Activated naive CD8-positive, alpha-beta T cell (primary cell): Measurements from ENCODE around the gene BICD2.

Source experiments
- H3K27ac Mint-ChIP-seq: one replicate; pipeline ENCODE4 v1.8.0; 2021; ENCODE audit warnings: mixed read lengths
- H3K27me3 Mint-ChIP-seq: one replicate; pipeline ENCODE4 v1.8.0; 2021; ENCODE audit warnings: mixed read lengths
- H3K36me3 Mint-ChIP-seq: one replicate; pipeline ENCODE4 v1.8.0; 2021; ENCODE audit warnings: mixed read lengths
- H3K4me1 Mint-ChIP-seq: one replicate; pipeline ENCODE4 v1.8.0; 2021; ENCODE audit warnings: low read depth, mixed read lengths
- H3K4me3 Mint-ChIP-seq: one replicate; pipeline ENCODE4 v1.8.0; 2021; ENCODE audit warnings: mild to moderate bottlenecking, mixed read lengths
- H3K9me3 Mint-ChIP-seq: one replicate; pipeline ENCODE4 v1.8.0; 2021; ENCODE audit warnings: low read depth, mixed read lengths

BICD2 gene

GRCh38 chr9:92762781-92763708 is 1.6 kb downstream of the BICD2 start:
- Mint-ChIP-seq H3K27ac (peak overlapping the region; percentile 70), H3K9me3 (no peaks in the 10 kb centered on the region), H3K4me3 (peak overlapping the region; percentile 93), H3K4me1 (peaks cover 45% of the 10 kb centered on the region), H3K36me3 (no peaks in the 10 kb centered on the region), H3K27me3 (no peaks in the 10 kb centered on the region)

- Mint-ChIP-seq H3K9me3 (no peaks in the 10 kb centered on the region), H3K27ac (peak overlapping the region; percentile 70), H3K27me3 (no peaks in the 10 kb centered on the region), H3K36me3 (no peaks in the 10 kb centered on the region), H3K4me1 (peaks cover 49% of the 10 kb centered on the region), H3K4me3 (peak overlapping the region; percentile 93)
These were observed 2.4 kb downstream of the BICD2 start for GRCh38 chr9:92762196-92762595.

DNA sequence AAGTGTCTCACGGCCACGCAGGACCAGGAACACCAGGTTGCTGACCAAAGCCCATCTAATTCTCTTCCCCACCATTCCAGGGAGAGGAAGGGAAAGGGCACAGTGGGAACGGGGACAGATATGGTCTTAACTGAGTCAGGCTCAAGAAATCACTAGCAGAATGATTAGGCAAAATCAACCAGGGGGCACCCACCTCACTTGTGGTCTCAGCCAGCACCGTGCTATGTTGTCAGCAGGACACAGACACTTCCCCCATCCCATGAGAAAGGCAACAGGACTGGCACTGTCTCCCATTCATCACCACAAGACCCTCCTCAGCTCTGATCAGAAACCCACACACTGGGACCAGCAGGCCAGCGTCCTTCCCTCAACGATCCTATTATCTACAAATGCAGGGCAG is 2.9 kb downstream of the BICD2 start:
- H3K27ac Mint-ChIP-seq: peak overlapping the region; percentile 70

GRCh38 chr9:92760494-92760893 is 4.1 kb downstream of the BICD2 start:
- Mint-ChIP-seq H3K9me3 (peaks cover 1% of the 10 kb centered on the region), H3K27me3 (no peaks in the 10 kb centered on the region), H3K36me3 (peaks cover 2% of the 10 kb centered on the region), H3K27ac (no peak overlapping the region), H3K4me1 (peaks cover 42% of the 10 kb centered on the region), H3K4me3 (no peak overlapping the region)

More for the DNA sequence above, 2.9 kb downstream of the BICD2 start:
- Mint-ChIP-seq H3K4me1 (peaks cover 49% of the 10 kb centered on the region), H3K27me3 (no peaks in the 10 kb centered on the region), H3K9me3 (no peaks in the 10 kb centered on the region), H3K36me3 (no peaks in the 10 kb centered on the region), H3K4me3 (peak overlapping the region; percentile 93)

- peaks cover 46% of the 10 kb centered on the region for H3K4me1 Mint-ChIP-seq
- H3K4me3 Mint-ChIP-seq: no peak overlapping the region
- peaks cover 4% of the 10 kb centered on the region for H3K36me3 Mint-ChIP-seq
- no peak overlapping the region for H3K27ac Mint-ChIP-seq
- no peaks in the 10 kb centered on the region for H3K27me3 Mint-ChIP-seq
- peaks cover 3% of the 10 kb centered on the region for H3K9me3 Mint-ChIP-seq
These were observed 4.6 kb downstream of the BICD2 start for GRCh38 chr9:92760070-92760469.

- no peak overlapping the region for H3K27ac Mint-ChIP-seq
- H3K27me3 Mint-ChIP-seq: no peaks in the 10 kb centered on the region
- H3K4me3 Mint-ChIP-seq: no peak overlapping the region
- peaks cover 3% of the 10 kb centered on the region for H3K9me3 Mint-ChIP-seq
- peaks cover 4% of the 10 kb centered on the region for H3K36me3 Mint-ChIP-seq
- H3K4me1 Mint-ChIP-seq: peaks cover 48% of the 10 kb centered on the region
These were observed 5.2 kb downstream of the BICD2 start for GRCh38 chr9:92759446-92759845.

GRCh38 chr9:92756792-92757191 is 7.8 kb downstream of the BICD2 start:
- H3K27ac Mint-ChIP-seq: no peak overlapping the region

GRCh38 chr9:92754091-92754745 is 10.4 kb downstream of the BICD2 start:
- Mint-ChIP-seq H3K27me3 (no peaks in the 10 kb centered on the region), H3K4me1 (peaks cover 48% of the 10 kb centered on the region), H3K9me3 (peaks cover 3% of the 10 kb centered on the region), H3K27ac (no peak overlapping the region), H3K4me3 (no peak overlapping the region), H3K36me3 (peaks cover 13% of the 10 kb centered on the region)

More at GRCh38 chr9:92756792-92757191, 7.8 kb downstream of the BICD2 start:
- H3K9me3 Mint-ChIP-seq: peaks cover 3% of the 10 kb centered on the region
- no peak overlapping the region for H3K4me3 Mint-ChIP-seq
- peaks cover 9% of the 10 kb centered on the region for H3K36me3 Mint-ChIP-seq
- peaks cover 47% of the 10 kb centered on the region for H3K4me1 Mint-ChIP-seq
- no peaks in the 10 kb centered on the region for H3K27me3 Mint-ChIP-seq

DNA sequence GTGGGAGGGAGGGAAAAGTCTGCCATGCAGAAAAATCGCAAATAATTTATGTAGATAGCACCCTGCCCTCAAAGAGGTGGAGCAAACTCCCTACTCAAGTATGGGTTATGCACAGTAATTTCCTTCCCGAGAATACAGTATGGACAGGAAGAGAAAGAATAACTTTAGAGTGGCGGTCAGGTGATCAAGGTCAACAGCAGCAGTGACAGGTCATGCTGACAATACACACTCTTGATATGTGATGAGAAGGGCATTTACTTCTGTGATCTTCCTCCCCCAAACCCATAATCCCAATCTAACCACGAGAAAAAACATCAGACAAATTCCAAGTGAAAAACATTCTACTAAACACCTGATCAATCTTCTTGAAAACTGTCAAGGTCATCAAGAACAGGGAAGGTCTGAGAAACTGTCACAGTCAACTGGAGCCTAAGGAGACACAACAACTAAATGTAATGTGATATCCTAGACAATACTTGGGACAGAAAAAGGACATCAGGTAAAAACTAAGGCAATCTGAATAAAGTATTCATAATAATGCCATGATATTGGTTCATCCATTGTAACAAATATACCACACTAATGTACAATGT is 11.7 kb downstream of the BICD2 start:
- Mint-ChIP-seq H3K9me3 (peaks cover 3% of the 10 kb centered on the region), H3K27ac (no peak overlapping the region), H3K27me3 (no peaks in the 10 kb centered on the region), H3K4me3 (peak overlapping the region; percentile 1), H3K4me1 (peaks cover 49% of the 10 kb centered on the region), H3K36me3 (peaks cover 13% of the 10 kb centered on the region)

DNA sequence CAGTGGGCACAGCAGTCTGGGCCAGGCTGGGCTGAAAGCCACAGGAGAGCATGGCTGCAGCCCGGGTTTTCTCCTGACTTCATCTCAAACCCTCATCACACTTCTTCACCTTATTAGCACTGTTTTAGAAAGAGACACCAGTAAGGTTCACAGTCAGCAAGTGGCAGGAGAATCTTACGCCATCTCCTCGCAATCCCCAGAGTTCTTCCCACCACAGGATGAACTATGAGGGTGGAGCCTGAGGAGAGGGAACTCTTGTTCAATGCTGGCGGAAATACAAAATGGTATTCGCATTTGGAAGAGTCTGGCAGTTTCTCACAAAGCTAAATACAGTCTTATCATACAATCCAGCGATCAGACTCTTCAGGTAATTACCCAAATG is 14.7 kb downstream of the BICD2 start:
- H3K27ac Mint-ChIP-seq: no peak overlapping the region
- H3K4me3 Mint-ChIP-seq: no peak overlapping the region
- peaks cover 9% of the 10 kb centered on the region for H3K36me3 Mint-ChIP-seq
- no peaks in the 10 kb centered on the region for H3K27me3 Mint-ChIP-seq
- peaks cover 65% of the 10 kb centered on the region for H3K4me1 Mint-ChIP-seq
- no peaks in the 10 kb centered on the region for H3K9me3 Mint-ChIP-seq

- Mint-ChIP-seq H3K27ac (no peak overlapping the region), H3K36me3 (peaks cover 9% of the 10 kb centered on the region), H3K4me1 (peaks cover 64% of the 10 kb centered on the region), H3K27me3 (no peaks in the 10 kb centered on the region), H3K9me3 (no peaks in the 10 kb centered on the region), H3K4me3 (no peak overlapping the region)
These were observed 15.3 kb downstream of the BICD2 start for GRCh38 chr9:92749071-92749933.

DNA sequence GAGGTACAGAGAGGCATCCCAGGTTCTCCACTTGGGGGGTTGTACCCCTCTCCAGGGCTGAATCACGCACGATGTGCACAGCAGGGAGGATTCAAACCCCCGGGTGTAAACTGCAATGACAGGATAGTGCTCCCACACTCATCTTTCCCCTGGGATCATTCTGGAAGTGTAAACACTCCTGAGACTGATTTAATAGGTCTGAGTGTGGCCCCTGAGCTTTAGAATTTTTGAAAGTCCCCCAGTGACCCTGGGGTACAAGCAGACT is 16.5 kb downstream of the BICD2 start:
- Mint-ChIP-seq H3K4me3 (no peak overlapping the region), H3K27me3 (no peaks in the 10 kb centered on the region), H3K4me1 (peaks cover 70% of the 10 kb centered on the region), H3K9me3 (no peaks in the 10 kb centered on the region), H3K27ac (no peak overlapping the region), H3K36me3 (peaks cover 9% of the 10 kb centered on the region)

DNA sequence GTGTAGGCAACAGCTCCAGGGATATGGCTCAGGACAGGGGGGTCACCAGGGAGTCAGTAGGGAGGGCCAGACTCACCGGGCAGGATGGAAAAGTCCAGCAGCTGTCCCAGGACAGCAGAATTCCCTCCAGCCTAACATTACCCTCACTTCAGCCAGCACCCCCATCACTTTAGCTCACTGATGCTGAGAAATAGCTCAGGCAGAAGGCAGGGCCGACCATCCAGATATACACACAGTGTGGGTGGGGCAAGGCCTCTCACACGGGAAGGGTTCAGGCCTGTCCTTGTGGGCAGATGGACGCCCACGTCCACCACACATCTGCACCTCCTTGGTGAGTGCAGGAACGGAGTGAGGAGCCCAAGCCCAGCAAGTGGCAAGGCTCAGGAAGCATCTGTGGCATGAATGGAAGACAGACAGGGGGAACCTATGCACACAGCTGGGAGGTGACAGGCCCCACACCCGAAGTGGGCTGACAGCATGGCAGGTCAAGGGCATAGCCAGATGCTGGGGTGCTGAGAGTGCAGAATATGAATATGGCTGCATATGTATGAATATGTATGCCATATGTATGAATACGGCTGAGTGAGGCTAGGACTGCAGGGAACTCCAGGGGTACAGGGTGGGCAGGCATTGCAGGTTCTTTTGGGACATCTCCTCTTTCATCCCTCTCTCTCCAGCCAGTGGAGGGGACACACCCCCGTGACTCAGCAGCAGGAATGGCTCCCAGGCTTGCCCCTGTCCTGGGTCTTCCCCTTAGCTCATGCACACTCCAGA is 17.0 kb downstream of the BICD2 start:
- H3K36me3 Mint-ChIP-seq: peaks cover 4% of the 10 kb centered on the region
- no peak overlapping the region for H3K4me3 Mint-ChIP-seq
- H3K4me1 Mint-ChIP-seq: peaks cover 70% of the 10 kb centered on the region
- no peaks in the 10 kb centered on the region for H3K9me3 Mint-ChIP-seq
- no peak overlapping the region for H3K27ac Mint-ChIP-seq
- no peaks in the 10 kb centered on the region for H3K27me3 Mint-ChIP-seq
